HG02798 (cell line): ENCODE results near the gene CSF1R.
A peak's percentile ranks its signal among the peaks of the same experiment; 100 is the strongest.

Source experiments
- ATAC-seq: cut with Tn5 transposase; IDR thresholded peaks from one replicate; pipeline ENCODE4 v1.9.1; 2021; ENCODE audit warnings: mild to moderate bottlenecking; ENCODE audit not compliant: unreplicated experiment, poor library complexity

CSF1R gene

DNA sequence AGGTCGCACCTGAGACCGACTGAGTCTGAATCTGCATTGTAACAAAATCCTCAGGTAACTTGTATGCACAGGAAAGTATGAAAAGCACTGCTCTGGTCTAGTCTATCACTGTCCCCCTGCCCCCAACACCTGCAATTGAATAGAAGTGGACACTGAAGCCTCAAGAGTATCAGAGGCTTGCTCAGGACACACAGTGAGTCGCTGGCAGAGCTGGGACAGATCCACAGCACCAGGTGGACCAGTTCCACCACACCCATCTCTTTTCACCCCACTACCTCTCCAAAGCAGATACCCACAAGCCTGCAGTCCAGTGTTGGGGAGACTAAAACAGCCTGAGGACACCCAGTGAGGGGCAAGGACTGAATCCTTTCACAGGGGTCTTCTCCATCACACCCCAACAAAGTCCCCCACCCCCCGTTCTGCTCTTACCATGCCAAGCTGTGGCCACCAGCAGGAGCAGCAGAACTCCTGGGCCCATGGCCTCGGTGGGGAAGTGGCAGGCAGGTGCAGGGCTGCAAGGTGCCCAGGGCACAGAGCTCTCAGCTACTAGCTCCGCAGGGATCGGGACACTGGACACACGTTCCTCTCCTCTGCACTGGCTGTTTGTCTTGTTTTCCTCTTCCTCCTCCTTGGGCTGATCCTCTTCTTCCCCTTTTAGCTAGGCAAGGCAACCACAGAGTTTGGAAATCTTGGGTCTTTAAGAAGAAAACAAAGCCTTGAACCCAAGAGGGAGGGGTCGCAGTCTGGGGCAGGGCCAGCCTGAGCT, at the start of gene CSF1R:
Gene CSF1R (minus strand): TSS at position 605 of the 766 bp plus-strand sequence. CDS start 127 bp downstream, at position 478.
- ATAC-seq: no peak

DNA sequence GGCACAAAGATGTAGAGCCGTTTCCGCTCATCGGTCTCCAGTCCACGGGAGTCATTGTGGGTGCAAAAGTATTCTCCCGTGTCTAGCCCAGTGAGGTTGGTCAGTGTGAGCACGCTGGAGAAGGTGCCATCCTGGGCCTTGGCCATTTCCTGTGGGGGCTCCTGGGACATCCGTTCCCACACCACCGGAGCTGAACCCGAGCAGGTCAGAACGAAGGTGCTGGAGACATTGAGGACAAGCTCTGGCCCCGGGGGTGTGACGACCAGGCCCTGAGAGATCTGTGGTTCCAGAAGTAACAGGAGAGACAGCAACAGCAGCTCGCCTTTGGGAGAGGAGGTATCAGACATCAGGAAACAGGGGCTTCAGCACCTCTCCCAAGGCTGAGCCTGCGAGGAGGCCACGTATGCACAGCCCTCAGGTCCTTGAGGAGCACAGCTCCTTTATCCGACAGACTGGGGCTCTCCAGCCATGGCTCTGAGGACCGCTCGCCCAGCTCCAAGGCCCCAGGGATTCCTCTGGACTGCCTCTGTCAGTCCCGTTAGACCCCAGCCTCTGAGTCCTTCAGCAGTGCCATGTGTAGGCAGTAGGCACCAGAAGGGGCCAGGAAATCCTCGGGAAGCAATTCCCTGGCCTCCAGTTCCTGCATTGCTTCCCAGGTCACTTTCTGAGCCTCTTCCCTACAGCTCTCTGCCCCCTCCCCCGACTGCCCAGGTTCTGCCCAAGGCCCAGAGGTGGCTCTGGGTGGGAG, 49.4 kb upstream of the CSF1R start:
- no peak for ATAC-seq

DNA sequence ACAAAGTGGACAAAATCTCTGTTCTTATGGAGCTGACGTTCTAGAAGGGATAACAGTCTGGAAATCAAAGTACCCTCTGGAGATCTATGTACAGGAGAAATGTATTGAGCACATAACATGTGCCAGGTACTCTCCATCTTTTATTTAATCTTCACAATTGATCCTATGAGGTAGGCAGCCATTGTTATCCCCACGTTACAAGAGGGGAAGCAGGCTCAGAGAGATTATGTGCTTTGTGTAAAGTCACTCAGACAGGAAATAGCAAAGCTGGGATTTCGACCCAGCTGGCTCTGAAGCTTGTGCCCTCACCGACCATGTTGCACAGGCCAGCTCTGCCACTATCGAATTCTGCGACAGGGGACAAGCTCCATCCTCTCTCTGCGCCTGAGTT, 47.8 kb upstream of the CSF1R start:
- ATAC-seq: no peak

DNA sequence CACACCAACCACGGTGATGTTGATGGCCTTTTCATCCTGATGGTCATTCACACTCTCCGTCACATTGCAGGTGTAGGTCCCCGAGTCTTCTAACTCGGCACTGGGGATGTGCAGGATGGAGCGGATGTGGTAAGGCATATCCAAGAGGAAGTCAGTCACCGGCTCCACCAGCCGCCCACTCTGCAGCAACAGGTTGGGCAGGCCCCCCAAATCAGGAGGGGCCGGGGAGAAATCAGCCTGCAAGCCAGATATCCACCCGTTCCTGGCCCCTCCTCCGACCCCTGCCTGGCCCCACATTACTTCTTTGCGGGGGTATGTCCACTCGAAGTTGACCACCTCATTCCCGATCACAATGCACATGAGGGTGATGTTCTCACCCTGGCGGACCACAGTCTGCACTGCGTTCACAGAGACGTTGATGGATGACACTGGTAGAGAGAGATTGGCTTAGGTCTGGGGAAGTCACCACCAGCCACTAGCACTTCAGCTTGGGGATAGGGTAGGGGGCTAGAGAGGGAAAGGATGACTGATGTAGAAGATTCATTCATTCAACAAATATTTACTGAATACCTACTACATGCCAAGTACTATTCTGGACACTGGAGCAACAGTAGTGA, 47.3 kb upstream of the CSF1R start:
- ATAC-seq: no peak

DNA sequence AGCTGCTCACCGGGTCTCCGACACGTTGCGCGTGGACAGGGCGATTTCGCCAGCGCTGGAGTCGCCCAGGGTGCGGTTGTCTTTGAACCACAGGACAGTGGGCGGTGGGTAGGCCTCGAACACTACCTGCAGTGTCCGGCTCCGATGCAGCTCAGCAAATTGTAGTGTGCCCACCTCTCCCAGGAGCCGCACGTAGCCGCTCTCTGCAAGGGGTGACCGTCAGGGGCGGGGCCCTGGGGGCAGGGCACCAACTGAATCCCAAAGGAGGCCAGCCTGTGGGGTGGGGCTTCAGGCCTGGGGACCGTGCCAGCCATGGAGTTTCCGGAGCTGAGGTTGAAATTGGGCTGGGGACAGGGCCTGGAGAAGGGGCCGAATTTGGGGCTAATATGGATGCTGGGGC, 46.4 kb upstream of the CSF1R start:
- no peak for ATAC-seq

DNA sequence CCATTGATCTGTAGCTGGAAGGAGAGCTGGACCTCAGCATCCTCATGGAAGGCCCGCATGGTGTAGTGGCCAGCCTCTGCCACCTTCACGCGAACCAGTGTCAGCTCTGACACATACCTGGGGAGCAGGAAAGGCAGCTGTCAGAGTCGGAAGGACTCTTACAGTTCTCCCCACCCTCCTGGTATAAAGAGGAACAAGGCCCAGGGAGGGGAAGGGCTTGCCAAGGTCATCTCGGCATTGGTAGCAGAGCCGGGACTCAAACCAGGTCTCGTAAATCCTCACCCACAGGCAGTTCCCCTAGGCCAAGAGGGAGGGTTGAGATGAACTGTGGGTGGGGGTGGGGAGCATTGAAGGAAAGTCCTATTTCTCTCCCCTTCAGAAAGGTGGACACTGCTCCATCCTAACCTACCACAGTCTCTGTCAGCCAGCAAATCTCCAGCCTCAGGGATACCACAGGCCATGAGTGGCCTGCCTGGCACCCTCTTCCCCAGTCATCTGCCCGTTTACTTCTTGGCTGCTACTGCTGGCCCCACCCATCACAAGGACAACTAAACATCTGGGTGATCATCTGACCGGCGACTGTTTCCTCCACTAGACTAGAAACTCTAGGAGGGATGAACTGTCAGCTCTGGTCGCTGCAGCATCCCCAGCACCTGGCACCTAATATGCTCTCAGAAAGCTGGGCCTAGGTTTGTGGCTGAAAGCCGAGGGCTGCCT, 45.8 kb upstream of the CSF1R start:
- ATAC-seq: no peak

DNA sequence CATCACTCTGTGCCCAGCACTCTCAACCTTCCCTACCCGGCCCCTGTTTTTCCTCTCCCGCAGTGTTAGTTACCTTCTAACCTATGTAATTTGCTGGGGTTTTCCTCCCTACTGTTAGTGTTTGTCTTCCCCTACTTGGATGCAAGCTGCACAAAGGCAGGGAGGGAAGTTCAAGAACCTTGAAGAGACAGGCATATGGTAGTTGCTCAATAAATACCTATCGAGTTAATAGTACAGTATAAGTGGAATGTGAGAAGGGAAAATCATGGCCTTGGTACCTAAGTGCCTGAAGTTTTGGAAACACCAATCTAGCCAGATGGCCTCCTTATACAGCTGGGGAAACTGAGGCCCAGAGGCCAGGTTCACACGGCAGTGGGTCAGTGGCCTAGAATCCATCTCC, 45.1 kb upstream of the CSF1R start:
- no peak for ATAC-seq

DNA sequence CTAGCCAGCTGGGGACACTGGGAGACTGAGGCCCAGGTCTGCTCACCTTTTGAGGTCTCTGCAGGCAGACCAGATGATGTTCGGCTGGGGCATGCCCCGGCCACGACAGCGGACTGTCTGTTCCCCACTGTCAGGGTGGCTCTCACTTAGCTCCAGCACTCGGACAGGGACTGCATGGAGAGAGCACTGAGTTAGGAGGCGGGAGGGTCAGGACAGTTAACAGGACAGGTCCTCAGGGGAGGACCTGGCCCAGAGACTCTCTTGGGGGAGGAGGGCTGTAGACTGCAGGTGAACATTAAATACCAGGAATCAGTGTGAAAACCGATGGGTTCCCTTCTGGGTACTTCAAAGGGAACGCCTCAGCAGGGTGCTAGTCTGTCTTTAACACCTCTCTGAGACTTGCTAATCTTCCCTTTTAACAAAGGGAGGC, 44.2 kb upstream of the CSF1R start:
- no peak for ATAC-seq

DNA sequence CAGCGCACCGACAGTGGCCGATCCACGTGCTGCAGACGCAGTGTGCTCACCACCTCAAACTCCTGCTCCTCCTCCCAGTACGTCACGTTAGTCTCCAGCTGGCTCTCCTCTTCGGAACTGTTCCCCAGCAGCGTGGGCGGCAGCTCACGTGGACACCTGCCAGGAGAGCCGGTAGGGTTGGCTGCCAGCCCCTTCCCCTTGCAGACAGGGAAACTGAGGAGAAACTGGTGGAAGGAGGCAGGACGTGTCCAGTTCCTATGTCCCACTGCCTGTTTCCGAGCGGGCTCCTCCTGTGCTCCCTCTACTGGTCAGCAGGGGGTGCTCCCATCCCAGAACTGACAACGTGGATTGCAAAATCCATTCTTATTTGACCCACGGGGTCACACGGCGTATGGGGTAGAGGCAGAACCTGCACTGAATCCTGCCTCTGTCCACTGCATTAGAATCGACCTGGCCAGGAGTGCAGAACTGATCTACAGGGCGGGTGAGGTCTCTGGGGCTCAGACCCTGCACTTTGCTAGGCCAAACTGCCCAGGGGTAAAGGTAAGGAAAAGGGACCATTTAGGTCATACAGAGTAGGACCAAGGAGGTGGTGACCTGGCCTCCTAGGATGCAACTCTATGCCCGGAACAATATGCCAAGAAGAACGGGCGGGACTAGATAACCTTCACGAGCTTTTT, 43.6 kb upstream of the CSF1R start:
- peak; percentile 49 for ATAC-seq

DNA sequence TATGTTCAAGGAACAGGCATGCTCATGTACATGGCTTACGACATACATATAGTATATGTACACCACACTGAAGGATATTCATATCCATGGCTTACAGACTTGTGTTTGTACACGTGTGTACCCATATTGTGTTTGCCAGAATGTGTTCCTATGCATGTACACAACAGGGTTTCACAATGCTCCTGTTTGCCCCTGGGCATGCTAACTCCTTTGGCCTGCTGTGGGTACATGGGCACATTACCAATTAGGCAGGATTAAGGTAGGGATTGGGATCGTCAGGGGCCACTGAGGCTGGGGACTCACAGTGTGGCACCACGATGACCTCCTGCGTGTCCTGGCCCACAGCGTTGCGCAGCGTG, 43.1 kb upstream of the CSF1R start:
- ATAC-seq: no peak

DNA sequence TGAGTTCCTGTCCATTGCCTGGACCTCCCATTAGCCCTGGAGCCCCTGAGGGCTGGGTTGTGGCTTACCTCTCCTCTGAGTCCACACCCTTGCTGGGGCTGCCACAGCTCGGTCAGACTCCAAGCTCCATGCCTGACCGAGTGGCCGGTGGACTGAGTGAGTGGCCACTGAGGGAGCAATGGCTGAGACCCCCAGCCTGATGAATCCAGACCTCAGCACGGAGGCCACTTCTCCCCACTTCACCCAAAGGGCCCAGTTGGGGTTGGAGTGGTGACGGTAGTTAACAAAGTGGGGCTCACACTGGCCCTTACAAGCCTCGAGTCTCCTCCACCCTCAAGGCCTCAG, 40.5 kb upstream of the CSF1R start:
- no peak for ATAC-seq

DNA sequence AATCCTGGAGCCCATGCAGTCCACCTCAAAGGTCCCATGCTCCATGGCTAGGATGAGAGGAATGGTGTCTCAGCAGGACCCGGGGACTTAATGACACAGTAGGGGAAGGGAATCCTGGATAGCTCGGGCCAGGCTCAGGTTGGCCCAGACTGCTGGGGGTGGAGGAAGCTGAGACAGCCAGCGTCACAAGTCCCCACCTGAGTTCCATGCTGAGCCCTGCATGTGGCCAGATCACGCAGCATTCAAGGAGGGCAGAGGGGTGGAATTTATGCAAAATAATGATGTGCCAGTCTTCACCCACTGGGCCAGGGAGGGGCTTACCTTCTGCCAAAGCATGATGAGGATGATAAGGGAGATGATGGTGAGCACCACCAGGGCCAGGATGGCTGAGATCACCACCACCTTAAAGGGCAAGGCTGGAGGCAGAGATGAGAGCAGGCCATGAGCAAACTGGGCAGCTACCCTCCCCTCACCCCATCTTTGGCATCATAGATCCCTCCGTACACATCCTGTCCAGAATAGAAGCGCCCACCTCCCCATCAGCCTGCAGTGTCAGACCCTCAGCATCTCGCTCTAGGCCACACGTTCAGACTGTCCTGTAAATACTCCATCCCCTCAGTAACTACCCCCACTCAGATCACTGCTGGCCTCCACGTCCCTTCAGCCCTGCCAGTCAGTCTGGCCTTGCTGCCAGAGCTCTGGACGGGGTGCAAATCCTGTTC, 40.0 kb upstream of the CSF1R start:
- ATAC-seq: no peak

DNA sequence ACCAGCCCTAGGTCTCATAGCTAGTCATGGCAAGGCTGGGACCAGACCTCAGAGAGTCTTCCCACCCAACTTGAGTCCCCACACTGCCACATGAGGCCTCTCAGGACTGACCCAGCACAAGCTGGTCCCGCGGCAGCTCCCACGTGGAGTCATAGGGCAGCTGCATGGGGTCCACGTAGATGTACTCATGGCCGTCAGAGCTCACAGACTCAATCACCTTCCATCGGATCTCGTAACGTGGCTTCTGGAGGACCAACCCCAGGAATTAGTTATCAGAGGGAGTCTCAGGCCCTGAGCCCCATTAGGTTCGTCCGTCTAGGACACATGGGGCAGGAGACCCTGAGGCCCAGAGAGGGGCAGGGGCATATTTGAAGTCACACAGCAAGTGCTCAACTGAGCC, 39.0 kb upstream of the CSF1R start:
- ATAC-seq: no peak

DNA sequence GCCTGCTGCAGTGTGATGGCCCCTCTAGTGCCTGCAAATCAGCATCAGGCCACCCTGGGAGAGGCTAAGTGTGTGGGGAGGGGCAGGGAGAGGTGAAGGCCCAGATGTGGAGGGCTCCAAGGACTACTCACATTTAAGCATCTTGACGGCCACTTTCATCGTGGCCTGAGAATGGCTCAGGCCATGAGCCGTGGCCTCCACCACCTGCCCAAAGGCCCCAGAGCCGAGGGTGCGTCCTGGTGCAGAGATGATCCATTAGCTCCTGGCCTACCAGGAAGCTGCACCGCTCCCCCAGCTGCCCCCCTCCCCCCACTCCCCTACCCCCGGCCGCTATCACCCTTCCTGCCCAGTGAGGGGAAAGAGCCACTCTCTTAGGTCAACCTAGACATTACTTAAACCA, 38.2 kb upstream of the CSF1R start:
- ATAC-seq: no peak

DNA sequence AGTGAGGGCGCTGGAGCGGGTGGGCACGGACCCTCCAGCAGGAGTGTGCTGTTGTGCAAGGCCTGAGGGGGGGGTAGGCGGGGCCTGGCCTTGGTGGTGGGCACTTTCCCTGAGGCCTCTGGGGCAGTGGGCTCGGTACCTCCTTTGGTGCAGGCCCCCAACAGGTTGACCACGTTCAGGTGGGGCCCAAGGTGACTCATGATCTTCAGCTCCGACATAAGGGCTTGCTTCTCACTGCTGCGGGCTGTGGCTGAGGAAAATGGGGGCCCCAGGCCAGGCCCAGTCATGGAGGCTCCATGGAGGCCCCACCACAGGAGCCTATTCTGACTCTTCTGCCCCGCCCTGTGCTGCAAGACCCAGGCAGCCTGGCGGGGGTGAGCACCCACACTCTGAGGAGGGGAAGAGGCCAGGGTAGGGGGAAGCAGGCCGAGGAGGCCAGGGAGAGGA, 37.8 kb upstream of the CSF1R start:
- no peak for ATAC-seq

DNA sequence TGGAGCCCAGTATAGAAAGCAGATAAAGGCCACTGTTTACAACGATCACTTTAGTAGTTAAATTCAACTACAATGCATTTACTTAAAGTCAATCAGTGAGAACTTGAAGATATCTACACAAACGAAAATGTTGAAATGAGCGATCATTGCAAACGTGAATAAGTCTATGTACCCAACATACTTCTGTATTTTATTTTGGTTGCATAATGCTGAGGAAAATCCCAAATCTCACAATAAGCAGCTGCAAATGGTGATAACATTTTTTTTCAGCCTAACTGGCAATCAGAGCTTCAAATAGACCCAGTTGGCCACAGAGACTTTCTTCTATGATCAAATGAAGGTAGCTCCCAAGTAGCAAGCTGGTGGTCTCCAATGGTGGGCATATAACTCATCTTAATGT, 37.2 kb upstream of the CSF1R start:
- no peak for ATAC-seq

DNA sequence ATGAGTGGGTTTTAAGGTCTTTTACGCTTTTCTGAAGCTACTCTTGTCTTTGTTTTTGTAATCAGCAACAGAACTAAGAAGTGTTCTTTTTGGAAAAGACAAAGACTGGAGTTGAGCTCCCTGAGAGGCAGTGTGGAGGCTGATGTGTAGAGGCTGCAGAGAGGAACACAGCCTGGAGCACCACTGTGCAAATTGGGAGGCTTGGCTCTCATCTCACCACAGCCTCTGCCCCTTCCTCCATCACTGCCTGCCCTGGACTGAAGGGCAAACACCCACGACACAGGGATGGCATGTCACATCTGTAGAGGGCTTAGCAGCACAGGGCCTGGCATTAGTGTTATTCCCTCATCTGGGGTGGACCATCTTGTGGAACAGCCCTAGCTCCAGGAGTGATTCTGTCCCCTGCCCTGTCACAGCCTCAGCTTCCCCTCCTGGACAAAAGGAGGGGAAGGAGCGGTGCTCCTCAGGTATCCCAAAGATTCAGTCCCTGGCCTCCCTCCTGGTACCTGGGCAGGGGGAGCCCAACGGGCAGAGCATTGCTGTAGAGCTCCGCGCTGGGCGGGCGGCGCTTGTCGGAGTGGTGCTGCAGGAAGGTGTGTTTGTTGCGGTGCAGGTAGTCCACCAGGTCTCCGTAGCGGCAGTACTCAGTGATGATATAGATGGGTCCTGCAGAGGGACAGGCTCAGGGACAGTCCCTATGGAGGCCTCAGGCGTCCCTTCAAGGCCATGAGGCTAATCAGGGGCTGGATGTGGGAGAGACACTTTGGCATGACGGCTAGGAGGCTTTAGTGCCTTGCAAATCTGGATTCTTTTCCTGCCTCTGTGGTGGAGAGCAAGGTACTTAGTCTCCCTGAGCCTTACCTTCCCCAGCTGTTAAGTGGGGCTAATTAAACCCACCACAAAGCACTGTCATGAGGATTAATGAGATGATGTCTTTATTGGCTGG, 36.5 kb upstream of the CSF1R start:
- no peak for ATAC-seq

DNA sequence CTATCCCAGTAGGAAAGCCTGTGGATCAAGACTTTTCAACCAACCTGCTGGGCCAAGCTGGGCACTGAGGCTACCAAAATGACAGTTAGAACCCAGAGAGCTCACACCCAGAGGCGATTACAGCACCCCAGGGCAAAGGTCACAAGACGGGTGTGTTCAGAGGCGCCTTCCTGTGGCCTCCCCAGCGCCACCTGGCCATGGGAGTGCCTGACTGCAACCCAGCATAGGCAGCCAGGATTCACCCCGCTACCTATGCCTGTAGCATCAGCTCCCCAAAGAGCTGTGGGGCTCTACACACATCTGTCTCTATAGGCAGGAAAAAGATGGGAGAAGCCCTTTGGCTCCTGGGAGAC, 35.8 kb upstream of the CSF1R start:
- peak; percentile 55 for ATAC-seq
